Measurements from ENCODE around the gene PODXL. TPM values are rescaled to one million over a fixed set of nuclear protein-coding genes. Genes with fewer than 3 reads are reported as not detected.

The PODXL gene
- total and polyA plus RNA-seq, 2 of the 8 experiments (the other 6 are each of a cell fraction or from before 2014, with no cell fraction given): 638 to 925 TPM

DNA sequence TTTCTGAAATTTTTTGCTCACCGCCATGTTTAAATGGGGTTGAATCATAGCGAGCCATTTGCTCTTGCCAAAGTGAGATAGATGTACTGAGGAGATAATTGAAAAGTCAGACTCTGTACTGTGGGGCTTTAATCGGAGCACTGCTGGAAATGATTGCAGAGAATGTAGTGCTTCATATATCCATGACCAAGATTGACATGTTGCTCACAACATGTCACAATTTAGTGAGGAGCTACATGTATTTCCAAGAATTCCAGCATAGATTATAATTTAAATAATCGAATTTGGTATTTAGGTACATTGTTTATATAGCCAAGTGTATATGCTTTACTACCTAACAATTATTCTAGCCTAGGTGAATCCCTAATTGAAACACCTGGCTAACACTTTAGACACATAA, 66.5 kb downstream of the PODXL start (continued):
- TF ChIP-seq POLR2AphosphoS5 (IDR thresholded peaks at IDR 0.05; ENCODE audit: low read depth, low read length): no peak
- no peak for TF ChIP-seq ASH2L (IDR thresholded peaks at IDR 0.05; ENCODE audit: low read length)
- no peak for TF ChIP-seq TAF1 (IDR thresholded peaks at IDR 0.05; ENCODE audit: low read depth, low read length)
- no peak for TF ChIP-seq POU5F1 (IDR thresholded peaks at IDR 0.05; ENCODE audit: low read depth, low read length)
- TF ChIP-seq, protein P1, sequence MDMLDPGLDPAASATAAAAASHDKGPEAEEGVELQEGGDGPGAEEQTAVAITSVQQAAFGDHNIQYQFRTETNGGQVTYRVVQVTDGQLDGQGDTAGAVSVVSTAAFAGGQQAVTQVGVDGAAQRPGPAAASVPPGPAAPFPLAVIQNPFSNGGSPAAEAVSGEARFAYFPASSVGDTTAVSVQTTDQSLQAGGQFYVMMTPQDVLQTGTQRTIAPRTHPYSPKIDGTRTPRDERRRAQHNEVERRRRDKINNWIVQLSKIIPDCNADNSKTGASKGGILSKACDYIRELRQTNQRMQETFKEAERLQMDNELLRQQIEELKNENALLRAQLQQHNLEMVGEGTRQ (IDR thresholded peaks at IDR 0.05; ENCODE audit: low read length): no peak
- TF ChIP-seq CHD2 (IDR thresholded peaks at IDR 0.05; ENCODE audit: low read length): no peak
- TF ChIP-seq BRCA1 (IDR thresholded peaks at IDR 0.05; ENCODE audit: low read depth, low read length): no peak
- no peak for TF ChIP-seq SIX5 (IDR thresholded peaks at IDR 0.05; ENCODE audit: low read depth, low read length)

Measured in H1 (cell line).